ENCODE results near the gene TTC9. TPM values are rescaled to one million over a fixed set of nuclear protein-coding genes. Genes with fewer than 3 reads are reported as not detected.
A peak's percentile ranks its signal among the peaks of the same experiment; 100 is the strongest.

TTC9 gene
- total and polyA plus RNA-seq, 10 of the 15 experiments (the other 5 are each of a cell fraction or from before 2014, with no cell fraction given), result 0.87 to 15.8 (median 7.8) TPM

GRCh38 chr14:70663707-70664179 lies 22.0 kb downstream of the TTC9 start (continued):
- no peak for TF ChIP-seq MTA3 (IDR thresholded peaks at IDR 0.05; ENCODE audit: borderline replicate concordance, low read length)
- TF ChIP-seq ZBED1 (IDR thresholded peaks at IDR 0.05; ENCODE audit: borderline replicate concordance), result no peak
- no peak for TF ChIP-seq E2F4 (IDR thresholded peaks at IDR 0.05; ENCODE audit: low read depth, low read length)
- no peak for TF ChIP-seq GABPA (IDR thresholded peaks at IDR 0.05; ENCODE audit: low read depth)
- no peak for TF ChIP-seq MXI1 (IDR thresholded peaks at IDR 0.05; ENCODE audit: low read depth, low read length)
- TF ChIP-seq RELB (IDR thresholded peaks at IDR 0.05; ENCODE audit: low read depth), result peak; percentile 88
- TF ChIP-seq RBBP5 (conservative IDR thresholded peaks at IDR 0.05), result no peak
- TF ChIP-seq FOXK2 (IDR thresholded peaks at IDR 0.05), result no peak
- TF ChIP-seq MEF2B (IDR thresholded peaks at IDR 0.05; ENCODE audit: partially characterized antibody, poor library complexity, severe bottlenecking), result peak; percentile 96
- TF ChIP-seq TCF12 (IDR thresholded peaks at IDR 0.05; ENCODE audit: low read depth, low read length), result peak; percentile 80
- peak; percentile 78 for TF ChIP-seq MTA2 (IDR thresholded peaks at IDR 0.05; ENCODE audit: low read depth)
- no peak for TF ChIP-seq MYB (IDR thresholded peaks at IDR 0.05; ENCODE audit: borderline replicate concordance, low read depth, low read length)
- TF ChIP-seq CHD2 (IDR thresholded peaks at IDR 0.05; ENCODE audit: borderline replicate concordance, low read depth, low read length), result peak; percentile 63; the same call in 1 of the 2 replicates
- TF ChIP-seq SRF (IDR thresholded peaks at IDR 0.05; ENCODE audit: low read depth in 2 of 2, low read length in 2 of 2), result 0 out of 4 replicates have a peak, but pooled peaks of 1 of the 2 experiments have one; percentile 5
- peak; percentile 52; the same call in 1 of the 2 replicates for TF ChIP-seq YY1 (IDR thresholded peaks at IDR 0.05; ENCODE audit: low read depth, low read length)
- peak; percentile 60; the same call in 1 of the 2 replicates for TF ChIP-seq CBFB (IDR thresholded peaks at IDR 0.05; ENCODE audit: low read depth)
- TF ChIP-seq EED (IDR thresholded peaks at IDR 0.05; ENCODE audit: low read depth), result peak; percentile 85
- TF ChIP-seq RCOR1 (conservative IDR thresholded peaks at IDR 0.05; ENCODE audit: low read depth, low read length), result 0 out of 2 replicates have a peak, but pooled peaks have one; percentile 59
- peak; percentile 59 for TF ChIP-seq SKIL (IDR thresholded peaks at IDR 0.05; ENCODE audit: low read depth, poor library complexity, severe bottlenecking)
- TF ChIP-seq MEF2A (IDR thresholded peaks at IDR 0.05; ENCODE audit: insufficient read depth, low read depth, low read length), result peak; percentile 54; the same call in 1 of the 2 replicates
- TF ChIP-seq SP1 (IDR thresholded peaks at IDR 0.05; ENCODE audit: low read depth, low read length), result peak; percentile 57
- TF ChIP-seq BCL11A (IDR thresholded peaks at IDR 0.05; ENCODE audit: low read depth, low read length), result peak; percentile 90
- TF ChIP-seq RUNX3 (IDR thresholded peaks at IDR 0.05; ENCODE audit: low read length), result peak; percentile 88
- peak; percentile 16; the same call in 1 of the 3 replicates for TF ChIP-seq POU2F2 (IDR thresholded peaks at IDR 0.05; ENCODE audit: borderline replicate concordance, low read depth, low read length)
- TF ChIP-seq BCL3 (IDR thresholded peaks at IDR 0.05; ENCODE audit: borderline replicate concordance, insufficient read depth, low read depth, low read length, poor library complexity, severe bottlenecking), result peak; percentile 50

Data from GM12878 (cell line).